CD4-positive, alpha-beta T cell treated with Interleukin-15 for 1 hour (primary cell): ENCODE data around the gene ABHD17B.
"Not testable (repeated sequence)": the region's sequence is repeated elsewhere in the genome, so short reads cannot be mapped to it uniquely, and the experiment has no call there.

Source experiments
- DNase-seq: peaks from one replicate; pipeline ENCODE4 v3.0.0-alpha.2; 2020

Gene ABHD17B

GRCh38 chr9:71911908-71912335 is 929 bp upstream of the ABHD17B start:
- no peak for DNase-seq

- no peak for DNase-seq
These were observed 338 bp downstream of the ABHD17B start for GRCh38 chr9:71910650-71911060.

- DNase-seq: peak; percentile 18
These were observed 925 bp downstream of the ABHD17B start for GRCh38 chr9:71909887-71910649.

DNA sequence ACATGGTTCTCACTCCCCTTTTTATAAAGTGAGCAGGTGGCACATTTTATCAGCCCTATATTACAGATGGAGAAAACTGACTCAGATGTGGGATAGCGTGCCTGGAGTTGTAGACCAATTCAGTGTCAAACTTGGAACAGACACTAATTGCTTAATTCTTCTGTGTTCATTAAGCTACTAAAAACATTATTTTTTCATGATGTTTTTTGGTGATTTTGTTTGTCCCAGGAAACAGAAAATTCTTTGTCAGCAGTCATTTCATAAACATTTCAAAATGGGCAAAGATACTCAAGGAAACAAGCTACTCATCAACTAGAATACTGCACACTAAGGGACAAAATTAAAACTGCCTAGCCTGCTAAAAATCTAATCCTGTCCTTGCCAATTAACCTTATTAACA is 2.2 kb downstream of the ABHD17B start:
- no peak for DNase-seq

GRCh38 chr9:71904076-71904475 is 6.9 kb downstream of the ABHD17B start:
- DNase-seq: no peak

DNA sequence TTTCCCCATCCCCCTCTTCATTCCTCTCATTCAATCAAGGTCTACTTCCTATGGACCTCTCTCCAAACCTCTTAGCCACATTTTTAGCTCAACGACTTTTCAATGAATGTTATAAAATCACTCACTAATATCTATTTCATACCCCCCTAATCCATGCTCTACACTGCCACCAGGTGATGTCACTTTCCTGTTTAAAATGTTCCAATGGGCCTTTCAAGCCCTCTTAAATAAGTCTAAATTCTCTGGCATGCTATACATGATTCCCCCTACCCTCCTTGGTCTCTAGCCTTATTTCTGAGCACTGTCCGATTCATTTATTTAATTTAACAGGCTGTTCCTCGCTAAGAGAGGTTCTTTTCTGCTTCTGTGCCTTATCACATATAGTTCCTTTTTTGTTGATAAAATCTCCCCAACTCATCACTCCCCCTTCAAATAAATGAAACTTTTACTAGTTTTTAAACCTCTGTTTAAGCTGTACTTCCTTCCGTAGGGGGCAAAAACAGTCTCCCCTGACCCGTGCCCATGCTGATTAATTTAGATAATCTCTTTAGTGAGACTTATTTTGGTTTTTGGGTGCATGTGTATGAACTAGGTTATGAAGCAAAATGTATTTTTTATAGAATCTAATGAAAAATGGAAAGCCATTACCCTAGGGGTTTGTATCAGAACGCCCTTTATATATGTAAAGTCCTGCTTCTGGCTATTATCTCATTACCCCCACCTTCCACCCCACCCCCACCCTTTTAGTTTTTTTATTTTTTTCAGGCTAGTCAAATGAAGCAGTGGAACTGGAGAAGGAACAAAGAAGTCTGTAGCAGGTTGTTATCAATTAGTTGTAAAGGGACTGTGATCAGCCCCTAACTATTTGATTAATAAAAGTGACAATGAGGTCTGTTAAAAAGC is 9.0 kb downstream of the ABHD17B start:
- no peak for DNase-seq

DNA sequence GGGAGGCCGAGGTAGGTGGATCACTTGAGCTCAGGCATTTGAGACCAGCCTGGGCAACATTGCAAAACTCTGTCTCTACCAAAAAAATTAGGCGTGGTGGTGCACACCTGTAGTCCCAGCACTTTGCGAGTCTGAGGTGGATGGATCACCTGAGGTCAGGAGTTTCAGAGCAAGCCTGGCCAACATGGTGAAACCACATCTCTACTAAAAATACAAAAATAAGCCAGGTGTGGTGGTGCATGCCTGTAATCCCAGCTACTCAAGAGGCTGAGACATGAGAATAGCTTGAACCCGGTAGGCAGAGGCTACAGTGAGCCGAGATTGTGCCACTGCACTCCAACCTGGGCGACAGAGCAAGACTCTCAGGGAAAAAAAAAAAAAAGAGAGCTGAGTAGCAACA is 12.2 kb downstream of the ABHD17B start:
- DNase-seq: not testable (repeated sequence)

- no peak for DNase-seq
These were observed 13.4 kb downstream of the ABHD17B start for GRCh38 chr9:71897577-71897976.

GRCh38 chr9:71896761-71897160 is 14.2 kb downstream of the ABHD17B start:
- DNase-seq: no peak

- no peak for DNase-seq
These were observed 15.0 kb downstream of the ABHD17B start for GRCh38 chr9:71895955-71896354.

DNA sequence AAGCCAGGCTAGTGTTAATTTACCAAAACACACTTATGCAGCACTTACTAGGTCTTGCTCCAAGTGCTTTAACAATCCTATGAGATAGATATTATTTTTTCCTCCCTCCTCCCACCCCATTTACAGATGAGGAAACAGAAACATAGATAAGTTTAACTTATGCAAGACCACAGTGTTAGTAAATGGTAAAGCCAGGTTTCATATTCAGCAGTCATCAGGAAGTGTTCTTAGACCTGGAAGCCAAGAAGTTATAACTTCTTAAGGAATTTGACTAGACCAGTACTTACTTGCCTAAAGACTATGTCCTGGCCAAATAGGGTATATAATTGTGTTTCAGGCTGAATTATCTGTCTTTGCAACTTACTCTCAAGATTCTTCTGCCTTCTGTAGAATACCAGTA is 15.9 kb downstream of the ABHD17B start:
- no peak for DNase-seq

DNA sequence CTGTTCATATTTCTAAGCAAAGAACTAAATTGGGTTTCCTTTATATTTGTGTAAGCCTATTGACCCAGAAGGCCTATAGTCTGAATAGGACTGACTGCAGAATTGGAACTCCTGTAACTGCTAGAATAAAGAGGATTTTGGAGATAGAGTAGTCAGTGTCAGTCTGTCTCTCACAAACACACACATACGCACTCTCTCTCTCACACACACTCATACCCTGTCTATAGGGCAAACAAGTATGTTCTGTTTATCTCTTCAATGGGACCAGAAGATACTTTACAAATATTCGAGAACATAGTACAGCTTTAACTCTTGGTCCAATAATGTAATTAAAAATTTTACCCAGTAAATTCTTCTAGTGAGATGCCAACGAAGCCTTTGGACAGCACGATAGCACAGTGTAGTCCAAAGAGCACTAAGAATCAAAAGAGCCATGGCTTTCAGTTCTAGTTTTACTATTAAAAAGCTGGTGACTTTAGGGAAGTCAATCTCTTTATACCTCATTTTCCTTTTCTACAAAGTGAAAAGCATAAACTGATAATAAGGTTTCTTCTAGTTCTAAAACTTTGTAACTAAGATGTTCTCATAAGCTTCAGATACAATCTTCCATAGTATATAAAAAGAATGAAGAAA is 19.3 kb downstream of the ABHD17B start:
- no peak for DNase-seq

DNA sequence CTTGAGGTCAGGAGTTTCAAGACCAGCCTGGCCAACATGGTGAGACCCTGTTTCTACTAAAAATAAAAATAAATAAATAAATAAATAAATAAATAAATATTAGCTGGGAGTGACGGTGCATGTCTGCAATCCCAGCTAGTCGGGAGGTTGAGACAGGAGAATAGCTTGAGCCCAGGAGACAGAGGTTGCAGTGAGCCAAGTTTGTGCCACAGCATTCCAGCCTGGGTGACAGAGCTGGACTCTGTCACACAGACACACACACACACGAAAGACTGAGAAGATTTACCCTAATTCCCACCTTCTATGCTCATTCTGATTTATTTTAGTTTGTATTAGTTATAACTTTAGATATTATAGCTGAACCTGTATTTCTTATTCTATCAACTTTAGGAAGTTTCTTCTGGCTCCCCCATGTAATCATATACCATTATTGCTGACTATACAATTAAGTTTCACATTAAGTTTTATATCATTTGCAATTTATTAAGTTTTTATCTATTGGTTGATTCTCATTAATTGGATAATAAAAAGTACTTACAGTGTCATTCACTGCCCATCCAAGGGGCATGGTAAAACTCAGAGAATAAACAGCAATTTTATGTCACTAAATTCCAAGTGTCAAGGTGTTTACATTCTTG is 20.8 kb downstream of the ABHD17B start:
- no peak for DNase-seq

- DNase-seq: no peak
These were observed 23.6 kb downstream of the ABHD17B start for GRCh38 chr9:71887362-71887761.

DNA sequence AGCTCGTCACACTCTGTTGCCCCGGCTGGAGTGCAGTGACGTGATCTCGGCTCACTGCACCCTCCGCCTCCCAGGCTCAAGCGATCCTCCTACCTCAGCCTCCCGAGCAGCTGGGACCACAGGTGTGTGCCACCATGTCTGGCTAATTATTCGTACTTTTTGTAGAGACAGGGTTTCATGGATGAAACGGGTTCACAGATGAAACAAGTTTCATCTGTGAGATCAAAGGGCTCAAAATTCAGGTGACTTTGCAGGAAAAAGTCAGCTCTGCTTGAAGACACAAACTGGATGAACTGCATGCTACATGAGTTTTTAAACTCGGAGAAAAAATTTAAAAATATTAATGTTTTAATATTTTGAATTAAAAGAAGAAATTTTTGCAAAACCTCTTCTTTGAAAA is 24.5 kb downstream of the ABHD17B start:
- DNase-seq: no peak

GRCh38 chr9:71886015-71886414 is 25.0 kb downstream of the ABHD17B start:
- DNase-seq: no peak

DNA sequence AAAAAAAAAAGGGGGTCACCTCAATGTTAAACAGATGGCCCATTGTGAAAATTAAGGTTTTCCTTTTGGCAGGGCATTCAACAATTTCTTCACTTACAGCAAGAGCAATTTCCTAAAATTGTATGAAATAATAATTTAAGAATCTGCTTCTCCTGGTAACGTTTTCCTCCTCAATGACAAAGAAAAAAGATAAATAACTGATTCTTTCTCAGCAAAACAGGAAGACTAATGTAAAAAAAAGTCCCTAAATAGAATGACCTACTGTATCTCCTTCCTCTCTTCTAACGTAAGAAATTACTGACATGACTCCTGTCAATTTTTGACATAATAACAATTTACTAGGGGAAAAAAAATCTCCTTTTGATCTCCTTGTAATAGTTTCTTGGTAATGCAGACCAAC is 25.5 kb downstream of the ABHD17B start:
- DNase-seq: no peak

DNA sequence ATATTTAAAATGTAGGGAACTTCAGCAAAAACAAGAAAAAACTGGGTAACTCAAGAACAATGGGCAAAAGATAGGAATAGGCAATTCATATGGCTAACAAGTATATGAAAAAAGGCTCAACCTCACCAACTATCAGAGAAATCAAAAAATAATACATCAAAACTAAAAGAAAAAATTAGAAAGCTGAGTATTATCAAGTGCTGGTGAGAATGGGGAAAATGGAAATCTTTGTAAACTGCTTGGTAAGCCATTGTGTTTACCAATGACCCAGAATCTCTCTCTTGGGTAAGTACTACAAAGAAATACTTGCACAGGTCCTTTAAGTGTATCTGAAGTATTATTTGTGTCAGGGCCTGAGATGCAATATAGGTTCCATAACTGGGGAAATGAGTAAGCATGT is 27.0 kb downstream of the ABHD17B start:
- no peak for DNase-seq

DNA sequence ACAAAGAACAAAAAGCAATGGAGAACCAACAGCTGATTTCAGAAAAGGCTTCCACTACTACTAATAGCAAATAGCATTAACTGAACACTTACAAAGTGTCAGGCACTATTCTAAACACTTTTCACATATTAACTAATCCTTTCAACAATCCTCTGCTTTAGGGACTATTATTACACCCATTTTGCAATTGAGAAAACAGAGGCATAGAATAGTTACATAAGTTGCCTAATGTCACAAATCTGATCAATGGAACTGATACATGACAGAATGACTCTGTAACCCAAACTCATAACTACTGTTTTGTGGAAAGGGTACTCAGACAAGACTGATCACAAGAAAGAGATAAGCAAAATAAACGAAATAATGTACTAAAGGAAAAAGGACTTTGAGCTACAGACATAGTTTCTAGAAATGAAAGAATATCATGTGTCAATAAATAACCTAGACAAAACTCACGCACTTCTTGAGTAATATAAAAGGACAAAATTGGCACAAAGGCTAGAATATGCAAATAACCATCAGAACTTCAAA is 31.3 kb downstream of the ABHD17B start:
- DNase-seq: no peak

GRCh38 chr9:71878327-71879274 is 32.4 kb downstream of the ABHD17B start:
- DNase-seq: no peak

DNA sequence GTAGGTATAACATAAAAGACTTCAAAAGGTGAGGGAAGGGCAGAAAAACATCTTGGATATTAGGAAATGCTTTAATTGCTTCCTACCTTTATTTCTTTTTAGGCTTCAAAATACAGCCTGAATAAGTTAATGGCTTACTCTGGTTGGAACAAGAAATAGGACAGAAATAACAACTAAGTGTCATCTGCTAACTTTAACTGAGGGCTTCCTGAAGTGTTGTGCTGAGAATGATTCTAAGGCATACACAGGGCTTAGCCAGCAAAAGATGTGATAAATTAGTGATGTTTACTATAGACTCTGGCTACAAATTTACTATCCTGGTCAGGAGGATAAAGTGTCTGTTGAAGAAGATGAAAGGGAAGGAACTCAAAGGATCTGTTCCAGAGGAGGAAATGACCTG is 34.2 kb downstream of the ABHD17B start:
- DNase-seq: no peak

- DNase-seq: no peak
These were observed 34.9 kb downstream of the ABHD17B start for GRCh38 chr9:71876106-71876505.
